ENCODE measurements around the gene PEX11A. TPM values are rescaled to one million over a fixed set of nuclear protein-coding genes. Genes with fewer than 3 reads are reported as not detected.

The PEX11A gene
- polyA plus RNA-seq, 2 of the 4 experiments (the other 2 are of a cell fraction): 6.3 to 8.1 TPM

DNA sequence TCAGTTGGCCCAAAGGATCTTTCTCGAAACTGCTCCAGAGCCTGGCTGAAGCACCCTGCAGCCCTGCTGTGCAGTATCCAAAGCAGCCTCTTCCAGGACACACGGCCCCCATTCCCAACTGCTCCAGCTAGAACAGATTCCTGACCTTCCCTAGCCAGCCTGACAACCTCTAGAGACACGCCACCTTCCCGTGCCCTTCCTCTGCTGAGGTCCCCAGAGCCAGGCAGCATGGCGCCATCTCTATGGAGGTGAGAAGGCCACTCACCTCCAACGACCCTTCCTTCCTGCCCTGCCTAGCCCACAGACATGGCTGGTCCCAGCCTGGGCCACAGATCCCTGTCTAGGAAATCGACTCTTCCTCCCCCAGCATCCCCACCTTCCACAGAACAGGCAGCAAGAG is 38.4 kb downstream of the PEX11A start:
- ATAC-seq (no peak), DNase-seq (ENCODE audit: low read depth in 1 of 2, low spot score in 1 of 2) (no peak), FAIRE-seq (no peak)
- no peak for TF ChIP-seq ZSCAN20 (CRISPR knock-in tag; IDR thresholded peaks at IDR 0.05)
- no peak for TF ChIP-seq SREBF2 (IDR thresholded peaks at IDR 0.05)
- no peak for TF ChIP-seq CBX2 (IDR thresholded peaks at IDR 0.05; ENCODE audit: borderline replicate concordance, low read depth)
- no peak for TF ChIP-seq KDM5A (IDR thresholded peaks at IDR 0.05)
- no peak for TF ChIP-seq EHF (CRISPR knock-in tag; IDR thresholded peaks at IDR 0.05)
- TF ChIP-seq, protein P1, sequence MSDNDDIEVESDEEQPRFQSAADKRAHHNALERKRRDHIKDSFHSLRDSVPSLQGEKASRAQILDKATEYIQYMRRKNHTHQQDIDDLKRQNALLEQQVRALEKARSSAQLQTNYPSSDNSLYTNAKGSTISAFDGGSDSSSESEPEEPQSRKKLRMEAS (IDR thresholded peaks at IDR 0.05): no peak
- TF ChIP-seq ZFP36 (IDR thresholded peaks at IDR 0.05; ENCODE audit: borderline replicate concordance, partially characterized antibody): no peak
- TF ChIP-seq FOSL2 (IDR thresholded peaks at IDR 0.05): no peak
- TF ChIP-seq FOSL2 (CRISPR knock-in tag; IDR thresholded peaks at IDR 0.05): no peak
- TF ChIP-seq NPAS2 (CRISPR knock-in tag; IDR thresholded peaks at IDR 0.05; ENCODE audit: borderline replicate concordance): no peak
- TF ChIP-seq ESRRA (IDR thresholded peaks at IDR 0.05; ENCODE audit: borderline replicate concordance, low read length): no peak
- no peak for TF ChIP-seq TFCP2L1 (CRISPR knock-in tag; IDR thresholded peaks at IDR 0.05)
- no peak for TF ChIP-seq CHD4 (IDR thresholded peaks at IDR 0.05; ENCODE audit: borderline replicate concordance)
- TF ChIP-seq, protein P2, sequence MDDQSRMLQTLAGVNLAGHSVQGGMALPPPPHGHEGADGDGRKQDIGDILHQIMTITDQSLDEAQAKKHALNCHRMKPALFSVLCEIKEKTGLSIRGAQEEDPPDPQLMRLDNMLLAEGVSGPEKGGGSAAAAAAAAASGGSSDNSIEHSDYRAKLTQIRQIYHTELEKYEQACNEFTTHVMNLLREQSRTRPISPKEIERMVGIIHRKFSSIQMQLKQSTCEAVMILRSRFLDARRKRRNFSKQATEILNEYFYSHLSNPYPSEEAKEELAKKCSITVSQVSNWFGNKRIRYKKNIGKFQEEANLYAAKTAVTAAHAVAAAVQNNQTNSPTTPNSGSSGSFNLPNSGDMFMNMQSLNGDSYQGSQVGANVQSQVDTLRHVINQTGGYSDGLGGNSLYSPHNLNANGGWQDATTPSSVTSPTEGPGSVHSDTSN (IDR thresholded peaks at IDR 0.05): no peak
- no peak for TF ChIP-seq SMC3 (IDR thresholded peaks at IDR 0.05)
- no peak for TF ChIP-seq POLR2A (IDR thresholded peaks at IDR 0.05; ENCODE audit: low read length)
- no peak for TF ChIP-seq RARB (CRISPR knock-in tag; IDR thresholded peaks at IDR 0.05)
- TF ChIP-seq NR3C1 (IDR thresholded peaks at IDR 0.05): no peak
- TF ChIP-seq BHLHE40 (IDR thresholded peaks at IDR 0.05; ENCODE audit: low read depth, low read length): no peak
- TF ChIP-seq MAZ (IDR thresholded peaks at IDR 0.05; ENCODE audit: borderline replicate concordance, low read depth, low read length): no peak
- ChIA-PET POLR2A (no interaction called here), CTCF (interaction anchor here (1.2 to 1.9 kb wide), 4 partner anchors 9 to 293 kb away, joined by 3 to 5 read pairs (median 4); no protein-coding TSS in a partner anchor)
- peaks cover 4% of the 10 kb centered on the region; the same call in 1 of the 3 replicates for H3K4me1 ChIP-seq
- H3K27ac ChIP-seq: no peak overlapping the region
- H3K4me3 ChIP-seq: no peak overlapping the region
- WGBS (ENCODE audit: missing lambda C conversion rate): 76% methylated on average over 7 of the region's 7 CpGs
- H3K4me2 ChIP-seq: no peak overlapping the region
- no peaks in the 10 kb centered on the region for H3K9me3 ChIP-seq

DNA sequence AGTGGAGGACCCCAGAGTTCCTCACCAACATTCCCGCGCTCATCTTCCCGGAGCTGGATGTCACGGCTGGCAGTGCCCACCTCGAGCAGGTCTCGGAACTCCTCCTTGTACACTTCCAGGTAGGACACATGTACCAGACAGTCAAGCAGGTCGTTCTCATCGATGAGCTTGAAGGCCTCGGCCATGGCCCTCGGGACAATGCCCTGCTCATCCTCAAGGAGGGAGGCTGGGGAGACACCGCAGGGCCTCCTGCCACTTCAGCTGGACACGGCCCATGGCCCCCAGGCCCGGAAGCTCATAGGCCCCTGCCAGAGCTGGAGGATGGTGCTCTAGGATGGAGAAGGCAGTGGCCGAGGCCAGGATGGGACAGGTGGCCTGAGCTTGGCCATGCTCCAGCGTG is 40.8 kb downstream of the PEX11A start:
- Histone ChIP-seq H3K4me3 (no peak overlapping the region), H3K27ac (no peak overlapping the region), H3K4me2 (no peak overlapping the region), H3K9me3 (no peaks in the 10 kb centered on the region), H3K4me1 (peaks cover 4% of the 10 kb centered on the region; the same call in 1 of the 3 replicates)
- DNase-seq (ENCODE audit: low read depth in 1 of 2, low spot score in 1 of 2) (no peak), FAIRE-seq (no peak), ATAC-seq (no peak)
- no peak for TF ChIP-seq SMC3 (IDR thresholded peaks at IDR 0.05)
- no peak for TF ChIP-seq EHF (CRISPR knock-in tag; IDR thresholded peaks at IDR 0.05)
- TF ChIP-seq KDM1A (IDR thresholded peaks at IDR 0.05; ENCODE audit: low read depth): no peak
- TF ChIP-seq MAZ (IDR thresholded peaks at IDR 0.05; ENCODE audit: borderline replicate concordance, low read depth, low read length): no peak
- WGBS (ENCODE audit: missing lambda C conversion rate): 91% methylated on average over 12 of the region's 15 CpGs
- CTCF ChIA-PET: interaction anchor here (0.6 to 7.2 kb wide), 4 partner anchors 8 to 551 kb away, joined by 3 to 126 read pairs (median 4); no protein-coding TSS in a partner anchor
- POLR2A ChIA-PET: interaction anchor here (1.0 kb wide), 1 partner anchor 31 kb away, joined by 3 read pairs; no protein-coding TSS in a partner anchor

DNA sequence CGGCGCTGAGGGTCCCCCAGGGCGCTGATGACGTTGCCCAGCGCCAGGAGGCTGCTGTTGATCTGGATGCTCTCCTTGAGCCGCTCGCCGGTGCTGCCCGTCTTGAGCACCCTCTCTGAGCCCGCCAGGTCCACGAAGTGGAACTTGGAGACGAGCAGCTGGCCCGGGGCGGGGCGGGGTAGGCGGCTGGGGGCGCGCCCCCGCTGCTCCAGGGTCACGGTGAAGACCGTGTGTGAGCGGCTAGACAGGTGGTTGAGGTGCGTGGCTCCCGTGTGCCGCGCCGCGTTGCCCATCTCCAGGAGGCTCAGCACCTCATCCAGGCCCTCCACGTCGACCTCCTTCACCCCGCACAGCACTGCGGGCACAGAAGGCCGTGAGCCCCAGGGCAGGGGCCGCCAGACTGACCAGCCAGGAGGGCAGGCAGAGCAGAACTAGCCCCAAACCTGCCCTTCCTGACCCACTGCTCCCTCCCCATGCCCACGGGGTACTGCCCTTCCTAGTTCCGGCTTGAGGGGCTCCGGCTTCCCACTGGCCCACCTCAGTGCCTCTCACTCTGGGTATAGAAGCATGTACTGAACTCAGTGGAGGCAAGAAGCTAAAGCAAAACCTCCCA is 41.4 kb downstream of the PEX11A start:
- ChIA-PET POLR2A (interaction anchor here (1.0 kb wide), 1 partner anchor 32 kb away, joined by 3 read pairs; no protein-coding TSS in a partner anchor), CTCF (interaction anchor here (0.6 to 7.2 kb wide), 2 partner anchors 12 to 551 kb away, joined by 3 to 126 read pairs; no protein-coding TSS in a partner anchor)
- no peak overlapping the region for H3K4me3 ChIP-seq
- H3K27ac ChIP-seq: no peak overlapping the region
- WGBS (ENCODE audit: missing lambda C conversion rate): 93% methylated on average over 35 of the region's 37 CpGs
- DNase-seq (ENCODE audit: low read depth in 1 of 2, low spot score in 1 of 2) (no peak), ATAC-seq (no peak), FAIRE-seq (no peak)
- no peak overlapping the region for H3K4me2 ChIP-seq
- H3K4me1 ChIP-seq: no peaks in the 10 kb centered on the region
- no peak for TF ChIP-seq MYC (IDR thresholded peaks at IDR 0.05; ENCODE audit: borderline replicate concordance, low read length)
- TF ChIP-seq EP300 (IDR thresholded peaks at IDR 0.05): no peak
- TF ChIP-seq MAFK (IDR thresholded peaks at IDR 0.05; ENCODE audit: partially characterized antibody): no peak
- TF ChIP-seq HOXB5 (CRISPR knock-in tag; IDR thresholded peaks at IDR 0.05): no peak
- no peak for TF ChIP-seq RARB (CRISPR knock-in tag; IDR thresholded peaks at IDR 0.05)
- no peak for TF ChIP-seq FOSL2 (IDR thresholded peaks at IDR 0.05)
- TF ChIP-seq FOSL2 (CRISPR knock-in tag; IDR thresholded peaks at IDR 0.05): no peak
- no peaks in the 10 kb centered on the region for H3K9me3 ChIP-seq
